Heart right ventricle (tissue), 16 donors: ENCODE results near the gene TAF9B. TPM values are rescaled to one million over a fixed set of nuclear protein-coding genes. Genes with fewer than 3 reads are reported as not detected.

Experiments
- ATAC-seq, 8 donors: fragments of 200-7000 bp; cut with Tn5 transposase; one replicate each; pipeline ENCODE4 v1.9.1; 2020; ENCODE audit warnings: mild to moderate bottlenecking in 8 of 8, moderate library complexity in 8 of 8, moderate number of reproducible peaks in 1 of 8
- DNase-seq, 2 donors: peaks; one replicate each; pipeline ENCODE4 v3.0.0-alpha.2; 2020
- H3K27ac ChIP-seq, 10 donors: fragments of 200-600 bp; sonication (generic) in 2 of 10; one replicate each; pipeline versions ENCODE4 v1.5.0 to v1.8.0; 2020 to 2022; ENCODE audit warnings: mild to moderate bottlenecking in 3 of 10
- H3K27me3 ChIP-seq, 7 donors: fragments of 200-600 bp; one replicate each; pipeline ENCODE4 v1.8.0; 2021 to 2022; ENCODE audit warnings: mild to moderate bottlenecking in 2 of 7
- H3K36me3 ChIP-seq, 9 donors: fragments of 200-600 bp; sonication (generic) in 1 of 9; one replicate each; pipeline versions ENCODE4 v1.5.0 to v1.8.0; 2020 to 2022; ENCODE audit warnings: mild to moderate bottlenecking in 2 of 9
- H3K4me1 ChIP-seq, 9 donors: fragments of 200-600 bp; sonication (generic) in 1 of 9; one replicate each; pipeline versions ENCODE4 v1.5.0 to v1.8.0; 2020 to 2022; ENCODE audit warnings: mild to moderate bottlenecking in 4 of 9
- H3K4me3 ChIP-seq, 10 donors: fragments of 200-600 bp; sonication (generic) in 2 of 10; one replicate each; pipeline versions ENCODE4 v1.5.0 to v1.8.0; 2020 to 2022; ENCODE audit warnings: mild to moderate bottlenecking in 7 of 10, moderate library complexity in 2 of 10
- H3K9me3 ChIP-seq, 11 donors: fragments of 200-600 bp in 10 of 11; sonication (generic) in 2 of 11; one replicate each; pipeline versions ENCODE4 v1.5.0 to v1.8.0; 2013 to 2022; ENCODE audit warnings: mild to moderate bottlenecking in 2 of 11, control low read depth in 1 of 11, moderate library complexity in 1 of 11
- CTCF ChIP-seq, 9 donors: fragments of 200-600 bp; sonication (generic) in 2 of 9; IDR thresholded peaks; one replicate each; pipeline versions ENCODE4 v1.5.0 to v1.8.0; 2021 to 2022; ENCODE audit warnings: antibody characterized with exemption in 9 of 9, mild to moderate bottlenecking in 5 of 9, moderate library complexity in 1 of 9
- WGBS, 2 donors: extraction: QIAGEN DNeasy Blood & Tissue Kit; methylation state at CpG; one replicate each; pipeline ENCODE4 v1.1.7; 2013; ENCODE audit warnings: inconsistent platforms in 1 of 2; 5-methylcytosine and 5-hydroxymethylcytosine counted together
- intact Hi-C, 10 donors: fragments of 100-400 bp; cut with DNase I; formaldehyde crosslinking; loops; one replicate each; pipeline versions ENCODE4 v1.11.1 to v1.14.2; 2022
- polyA plus RNA-seq, 2 donors: library from polyadenylated mRNA; stranded (reverse); fragments of 200-250 nt; gene quantifications; one replicate each; pipeline ENCODE4 v1.2.3, GENCODE V29; 2013
- total RNA-seq, 10 donors: library from RNA; stranded (reverse); fragmentation: NEBNext Ultra II Directional in 3 of 10; extraction: Animal tissue kit (Norgen Biotek cat#: 25700) in 3 of 10; gene quantifications; one replicate each; pipeline versions ENCODE4 v1.2.1 to v1.2.4, GENCODE V29; 2021 to 2023
- donor health status: Arrhythmogenic right ventricular cardiomyopathy.
- donor health status: ischemic (EF 13 %, LVEDD 7.1; RV severe dilation, severe dysfunction).
- donor health status: healthy with polysubstance abuse.
- donor health status: DM: no; HTN: yes; CAD: no.
- donor health status: DM: no; HTN: no; CAD: no.
- donor health status: ischemic (EF 25% LVEDD 6.9; RV normal size, moderate dysfunction).
- donor health status: ischemic (EF 25% LVEDD 5.7; RV mildly dilated, moderate dysfunction).
- donor health status: healthy.
- donor health status: DM: yes; HTN: yes; CAD: no.
- donor health status: Ischemic cardiomyopathy.
- donor health status: ischemic (EF 35%, LVEDD 5.7; RV mildly dilated, moderate dysfunction).
- donor health status: nonischemic (EF 11% LVEDD 7.7; RV severe dilation, severe dysfunction).
- donor health status: DM: yes; HTN: yes; CAD: no.
- donor health status: PGD.
- donor health status: ischemic (EF 29% LVEDD 5.4; RV normal size, mild dysfunction).
- donor health status: nonischemic (EF 23%, LVEDD 6.1; RV moderate dilation, normal function).

TAF9B gene
- total and polyA plus RNA-seq, 12 donors: 9.8 to 27.8 (median 21.0) TPM

GRCh38 chrX:78125148-78125547, 14.3 kb downstream of the TAF9B start:
- intact Hi-C loops: no loop called here
- Histone ChIP-seq H3K4me1 (peaks cover 0 to 5% (median 0%) of the 10 kb centered on the region in 9 donors), H3K4me3 (no peak overlapping the region), H3K27me3 (peaks cover 0 to 5% (median 0%) of the 10 kb centered on the region in 7 donors), H3K9me3 (no peaks in the 10 kb centered on the region), H3K36me3 (peaks cover 0 to 98% (median 2%) of the 10 kb centered on the region in 9 donors), H3K27ac (no peak overlapping the region)
- DNase-seq: no peak
- ATAC-seq: no peak
- 78 to 80% methylated on average over 1 of the region's 1 CpG for WGBS, 2 donors
- no peak for TF ChIP-seq CTCF (IDR thresholded peaks at IDR 0.05)

- ATAC-seq (no peak), DNase-seq (no peak)
- Histone ChIP-seq H3K4me1 (peaks cover 0 to 5% (median 0%) of the 10 kb centered on the region in 9 donors), H3K27me3 (peaks cover 0 to 5% (median 0%) of the 10 kb centered on the region in 7 donors), H3K36me3 (peaks cover 0 to 98% (median 2%) of the 10 kb centered on the region in 9 donors), H3K27ac (no peak overlapping the region), H3K4me3 (no peak overlapping the region), H3K9me3 (no peaks in the 10 kb centered on the region)
- intact Hi-C loops: no loop called here
- 78 to 79% methylated on average over 2 of the region's 2 CpGs for WGBS, 2 donors
- TF ChIP-seq CTCF (IDR thresholded peaks at IDR 0.05): peak in 1 of 9 donors; percentile 9
Observed at GRCh38 chrX:78124307-78124706, 15.1 kb downstream of the TAF9B start.

- ATAC-seq: peak in 1 of 8 donors; percentile 46
- intact Hi-C loops: no loop called here
- no peak for DNase-seq
- peaks cover 0 to 98% (median 8%) of the 10 kb centered on the region in 9 donors for H3K36me3 ChIP-seq
- H3K27me3 ChIP-seq: peaks cover 0 to 5% (median 0%) of the 10 kb centered on the region in 7 donors
- no peak overlapping the region for H3K27ac ChIP-seq
- peaks cover 0 to 5% (median 0%) of the 10 kb centered on the region in 9 donors for H3K4me1 ChIP-seq
- TF ChIP-seq CTCF (IDR thresholded peaks at IDR 0.05): no peak
- H3K9me3 ChIP-seq: no peaks in the 10 kb centered on the region
- H3K4me3 ChIP-seq: no peak overlapping the region
Observed at GRCh38 chrX:78123190-78123589, 16.3 kb downstream of the TAF9B start.

- ATAC-seq (no peak), DNase-seq (no peak)
- intact Hi-C loops: no loop called here
Observed at GRCh38 chrX:78119521-78120227, 19.8 kb downstream of the TAF9B start.

More at GRCh38 chrX:78119521-78120227, 19.8 kb downstream of the TAF9B start:
- Histone ChIP-seq H3K9me3 (no peaks in the 10 kb centered on the region), H3K4me1 (peaks cover 0 to 24% (median 0%) of the 10 kb centered on the region in 9 donors), H3K4me3 (no peak overlapping the region), H3K27me3 (no peaks in the 10 kb centered on the region), H3K36me3 (peaks cover 0 to 98% (median 17%) of the 10 kb centered on the region in 9 donors), H3K27ac (no peak overlapping the region)
- WGBS, 2 donors: 62 to 70% methylated on average over 9 of the region's 9 CpGs
- TF ChIP-seq CTCF (IDR thresholded peaks at IDR 0.05): peak in 5 of 9 donors; percentile 7 to 33 (median 23)
